ENCODE data around the gene ELN. TPM values are rescaled to one million over a fixed set of nuclear protein-coding genes. Genes with fewer than 3 reads are reported as not detected.
"Not testable (repeated sequence)": the region's sequence is repeated elsewhere in the genome, so short reads cannot be mapped to it uniquely, and the experiment has no call there.

ELN gene
- total and polyA plus RNA-seq, 2 of the 8 experiments (the other 6 are each of a cell fraction or from before 2014, with no cell fraction given), result 5.1 to 5.6 TPM

GRCh38 chr7:74011421-74011820 lies 16.6 kb upstream of the ELN start:
- not testable (repeated sequence) for H4K8ac ChIP-seq (ENCODE audit: extremely low read depth, insufficient read depth, low read length); H3K4me3 ChIP-seq (ENCODE audit: extremely low read depth in 1 of 4, insufficient read depth in 2 of 4, low read depth in 3 of 4, low read length in 4 of 4); H3K36me3 ChIP-seq (ENCODE audit: control insufficient read depth in 2 of 4, insufficient read depth in 4 of 4, low read length in 3 of 4); H3K4me1 ChIP-seq (replicated peaks in 1 of 4; ENCODE audit: control insufficient read depth in 3 of 4, insufficient read depth in 4 of 4, low read length in 3 of 4); H4K20me1 ChIP-seq (replicated peaks in 1 of 2; ENCODE audit: control insufficient read depth in 1 of 2, insufficient read depth in 2 of 2, low read length in 2 of 2); H4K91ac ChIP-seq (replicated peaks; ENCODE audit: insufficient read length, low read length); H3K79me2 ChIP-seq (ENCODE audit: control insufficient read depth in 1 of 2, insufficient read depth in 2 of 2, low read length in 2 of 2); H2BK5ac ChIP-seq (ENCODE audit: low read depth, low read length); H3K14ac ChIP-seq (ENCODE audit: insufficient read length); H4K5ac ChIP-seq (ENCODE audit: insufficient read length, low read depth, low read length); H3K27me3 ChIP-seq (replicated peaks in 1 of 4; ENCODE audit: control insufficient read depth in 3 of 4, extremely low read depth in 1 of 4, insufficient read depth in 3 of 4, low read length in 3 of 4); H3K27ac ChIP-seq (ENCODE audit: low read depth, low read length); FAIRE-seq; H3K9me3 ChIP-seq (ENCODE audit: insufficient read depth in 2 of 2, low read depth in 1 of 2, low read length in 1 of 2); H3K23me2 ChIP-seq (ENCODE audit: low read depth, low read length); H2AK5ac ChIP-seq (ENCODE audit: low read depth, low read length); H3K56ac ChIP-seq (replicated peaks; ENCODE audit: insufficient read length, low read depth, low read length); H3K23ac ChIP-seq (ENCODE audit: insufficient read length); H2AFZ ChIP-seq (ENCODE audit: low read length); H2BK15ac ChIP-seq (ENCODE audit: low read length); H2BK12ac ChIP-seq (ENCODE audit: low read depth, low read length); H3K79me1 ChIP-seq (ENCODE audit: low read depth, low read length); H2BK20ac ChIP-seq (ENCODE audit: low read length); H3K9ac ChIP-seq (replicated peaks in 1 of 4; ENCODE audit: extremely low read depth in 1 of 4, low read depth in 3 of 4, low read length in 3 of 4); H3K4ac ChIP-seq (replicated peaks; ENCODE audit: insufficient read length, low read depth, low read length); H3K18ac ChIP-seq (ENCODE audit: extremely low read depth, low read length); H3K4me2 ChIP-seq (ENCODE audit: insufficient read depth in 1 of 2, low read depth in 2 of 2, low read length in 2 of 2); DNase-seq (ENCODE audit: low read depth in 1 of 2, low spot score in 2 of 2); H2BK120ac ChIP-seq (replicated peaks; ENCODE audit: low read depth, low read length)
- ChIA-PET CTCF (ENCODE audit: partially characterized antibody) (interaction anchor here (1.0 to 14.4 kb wide), 2 partner anchors 15 to 26 kb away, joined by 3 to 145 read pairs; partner anchors contain the start of gene ELN), POLR2A (ENCODE audit: partially characterized antibody) (interaction anchor here (0.6 kb wide), 1 partner anchor 72 kb away, joined by 3 read pairs; the partner anchor contains the start of gene LIMK1)
- WGBS, 2 experiments (ENCODE audit: extremely low coverage in 1 of 2, insufficient coverage in 1 of 2, insufficient read length in 1 of 2, insufficient replicate concordance in 2 of 2, low coverage in 1 of 2, low lambda C conversion rate in 2 of 2, missing lambda C conversion rate in 1 of 2), result 93% methylated on average over 4 of the region's 4 CpGs; no CpG with 5 or more reads in 1 of the 2 experiments
